GM18861 (cell line): ENCODE data around the gene DIP2B.

ENCODE experiments used
- ATAC-seq: cut with Tn5 transposase; IDR thresholded peaks from one replicate; pipeline ENCODE4 v1.9.1; 2021; ENCODE audit not compliant: unreplicated experiment

The DIP2B gene

GRCh38 chr12:50718760-50719159 is 214.0 kb downstream of the DIP2B start:
- ATAC-seq: no peak

- ATAC-seq: no peak
Measured at GRCh38 chr12:50720085-50720484, 215.3 kb downstream of the DIP2B start.

- ATAC-seq: no peak
Measured at GRCh38 chr12:50720501-50720900, 215.7 kb downstream of the DIP2B start.

GRCh38 chr12:50723865-50724264 is 219.1 kb downstream of the DIP2B start:
- ATAC-seq: no peak

GRCh38 chr12:50725011-50725942 is 220.5 kb downstream of the DIP2B start:
- no peak for ATAC-seq

- no peak for ATAC-seq
Measured at GRCh38 chr12:50727466-50727865, 222.7 kb downstream of the DIP2B start.

GRCh38 chr12:50728417-50728816 is 223.6 kb downstream of the DIP2B start:
- ATAC-seq: no peak

- ATAC-seq: no peak
Measured at GRCh38 chr12:50728841-50729240, 224.1 kb downstream of the DIP2B start.

GRCh38 chr12:50732591-50732990 is 227.8 kb downstream of the DIP2B start:
- no peak for ATAC-seq

GRCh38 chr12:50733706-50734105 is 228.9 kb downstream of the DIP2B start:
- ATAC-seq: no peak

- ATAC-seq: no peak
Measured at GRCh38 chr12:50734409-50735263, 229.9 kb downstream of the DIP2B start.

GRCh38 chr12:50739611-50740010 is 234.8 kb downstream of the DIP2B start:
- no peak for ATAC-seq

GRCh38 chr12:50740307-50740706 is 235.5 kb downstream of the DIP2B start:
- no peak for ATAC-seq

- ATAC-seq: no peak
Measured at GRCh38 chr12:50742776-50743175, 238.0 kb downstream of the DIP2B start.

- no peak for ATAC-seq
Measured at GRCh38 chr12:50745861-50746260, 241.1 kb downstream of the DIP2B start.

- ATAC-seq: no peak
Measured at GRCh38 chr12:50746431-50746830, 241.6 kb downstream of the DIP2B start.

GRCh38 chr12:50747817-50748216 is 243.0 kb downstream of the DIP2B start:
- no peak for ATAC-seq

GRCh38 chr12:50749459-50749882 is 244.7 kb downstream of the DIP2B start:
- ATAC-seq: no peak

- ATAC-seq: no peak
Measured at GRCh38 chr12:50750366-50750765, 245.6 kb downstream of the DIP2B start.

GRCh38 chr12:50751948-50752721 is 247.3 kb downstream of the DIP2B start:
- ATAC-seq: no peak

GRCh38 chr12:50753232-50753769 is 248.5 kb downstream of the DIP2B start:
- no peak for ATAC-seq
